NCI-H446 (cell line): ENCODE results near the gene B3GAT1.

ENCODE experiments used
- DNase-seq, 2 experiments: peaks; one replicate each; lab custom pipeline; 2025; lab: John Stamatoyannopoulos, UW

B3GAT1 gene

GRCh38 chr11:134441706-134442105 lies 29.7 kb upstream of the B3GAT1 start:
- no peak for DNase-seq

- no peak for DNase-seq
These were observed 29.2 kb upstream of the B3GAT1 start for GRCh38 chr11:134441281-134441680.

- no peak for DNase-seq
These were observed 28.8 kb upstream of the B3GAT1 start for GRCh38 chr11:134440851-134441250.

- peak in 1 of 2 experiments; percentile 25 for DNase-seq
These were observed 26.8 kb upstream of the B3GAT1 start for GRCh38 chr11:134438542-134439537.

GRCh38 chr11:134437821-134438220 lies 25.8 kb upstream of the B3GAT1 start:
- DNase-seq = no peak

- DNase-seq = no peak
These were observed 24.7 kb upstream of the B3GAT1 start for GRCh38 chr11:134436781-134437180.

GRCh38 chr11:134433806-134434205 lies 21.8 kb upstream of the B3GAT1 start:
- no peak for DNase-seq

GRCh38 chr11:134433251-134433650 lies 21.2 kb upstream of the B3GAT1 start:
- DNase-seq = no peak

- DNase-seq = no peak
These were observed 20.7 kb upstream of the B3GAT1 start for GRCh38 chr11:134432776-134433175.

GRCh38 chr11:134429106-134429505 lies 17.1 kb upstream of the B3GAT1 start:
- no peak for DNase-seq

GRCh38 chr11:134425816-134426536 lies 13.9 kb upstream of the B3GAT1 start:
- no peak for DNase-seq

GRCh38 chr11:134425413-134425812 lies 13.4 kb upstream of the B3GAT1 start:
- no peak for DNase-seq

- no peak for DNase-seq
These were observed 11.1 kb upstream of the B3GAT1 start for GRCh38 chr11:134423106-134423505.

- DNase-seq = no peak
These were observed 6.1 kb upstream of the B3GAT1 start for GRCh38 chr11:134417871-134418840.

GRCh38 chr11:134416726-134417125 lies 4.7 kb upstream of the B3GAT1 start:
- DNase-seq = no peak

- DNase-seq = no peak
These were observed 3.0 kb upstream of the B3GAT1 start for GRCh38 chr11:134414766-134415765.

GRCh38 chr11:134413826-134414731 lies 2.0 kb upstream of the B3GAT1 start:
- no peak for DNase-seq

GRCh38 chr11:134413043-134413825 lies 1.2 kb upstream of the B3GAT1 start:
- no peak for DNase-seq

- DNase-seq = no peak
These were observed 1.3 kb downstream of the B3GAT1 start for GRCh38 chr11:134410766-134411165.
